Activated naive CD4-positive, alpha-beta T cell treated with anti-CD3 and anti-CD28 coated beads, Interleukin-2, amount 50 U/mL, for 16 hours (primary cell): ENCODE measurements around the gene CDK4.

ENCODE experiments used
- DNase-seq: peaks from one replicate; pipeline ENCODE4 v3.0.0-alpha.2; 2020

Gene CDK4

GRCh38 chr12:57771236-57771872, 19.2 kb upstream of the CDK4 start:
- DNase-seq: peak; percentile 94

GRCh38 chr12:57770734-57771133, 18.6 kb upstream of the CDK4 start:
- no peak for DNase-seq

GRCh38 chr12:57769594-57769993, 17.5 kb upstream of the CDK4 start:
- DNase-seq: no peak

GRCh38 chr12:57767876-57768275, 15.8 kb upstream of the CDK4 start:
- DNase-seq: no peak

- no peak for DNase-seq
Measured at GRCh38 chr12:57767305-57767698, 15.2 kb upstream of the CDK4 start.

GRCh38 chr12:57766464-57767304, 14.6 kb upstream of the CDK4 start, which contains the start of gene CYP27B1:
CYP27B1 (minus strand) TSS chr12:57767078; CDS start chr12:57767041, 37 bp downstream.
- DNase-seq: no peak

GRCh38 chr12:57765698-57766463, 13.8 kb upstream of the CDK4 start:
- DNase-seq: no peak

GRCh38 chr12:57765003-57765697, 13.0 kb upstream of the CDK4 start:
- peak; percentile 68 for DNase-seq

- peak; percentile 57 for DNase-seq
Measured at GRCh38 chr12:57764662-57765002, 12.5 kb upstream of the CDK4 start.

GRCh38 chr12:57763881-57764661, 12.0 kb upstream of the CDK4 start:
- no peak for DNase-seq

GRCh38 chr12:57762463-57762862, 10.4 kb upstream of the CDK4 start:
- no peak for DNase-seq

- DNase-seq: no peak
Measured at GRCh38 chr12:57761391-57761998, 9.4 kb upstream of the CDK4 start.

- DNase-seq: no peak
Measured at GRCh38 chr12:57760347-57760982, 8.4 kb upstream of the CDK4 start.

- DNase-seq: peak; percentile 54
Measured at GRCh38 chr12:57759360-57759980, 7.4 kb upstream of the CDK4 start.

GRCh38 chr12:57758552-57759359, 6.6 kb upstream of the CDK4 start:
- no peak for DNase-seq

GRCh38 chr12:57757771-57758170, 5.7 kb upstream of the CDK4 start:
- no peak for DNase-seq

GRCh38 chr12:57756406-57757341, 4.6 kb upstream of the CDK4 start:
- DNase-seq: peak; percentile 78
